ENCODE measurements around the gene CORO7. TPM values are rescaled to one million over a fixed set of nuclear protein-coding genes. Genes with fewer than 3 reads are reported as not detected.

CORO7 gene
- total and polyA plus RNA-seq, 9 donors = 1.3 to 29.5 (median 17.9) TPM

GRCh38 chr16:4392382-4393239 is 23.8 kb downstream of the CORO7 start:
- intact Hi-C loops (cut with DNase I) = loop anchor here in 1 of 4 donors (5.0 kb wide), 1 partner anchor 180 kb away; no protein-coding TSS in a partner anchor
- H3K4me3 ChIP-seq = no peak overlapping the region
- TF ChIP-seq POLR2A (IDR thresholded peaks at IDR 0.05) = no peak
- no peak for TF ChIP-seq EP300 (IDR thresholded peaks at IDR 0.05)
- TF ChIP-seq, protein P1, sequence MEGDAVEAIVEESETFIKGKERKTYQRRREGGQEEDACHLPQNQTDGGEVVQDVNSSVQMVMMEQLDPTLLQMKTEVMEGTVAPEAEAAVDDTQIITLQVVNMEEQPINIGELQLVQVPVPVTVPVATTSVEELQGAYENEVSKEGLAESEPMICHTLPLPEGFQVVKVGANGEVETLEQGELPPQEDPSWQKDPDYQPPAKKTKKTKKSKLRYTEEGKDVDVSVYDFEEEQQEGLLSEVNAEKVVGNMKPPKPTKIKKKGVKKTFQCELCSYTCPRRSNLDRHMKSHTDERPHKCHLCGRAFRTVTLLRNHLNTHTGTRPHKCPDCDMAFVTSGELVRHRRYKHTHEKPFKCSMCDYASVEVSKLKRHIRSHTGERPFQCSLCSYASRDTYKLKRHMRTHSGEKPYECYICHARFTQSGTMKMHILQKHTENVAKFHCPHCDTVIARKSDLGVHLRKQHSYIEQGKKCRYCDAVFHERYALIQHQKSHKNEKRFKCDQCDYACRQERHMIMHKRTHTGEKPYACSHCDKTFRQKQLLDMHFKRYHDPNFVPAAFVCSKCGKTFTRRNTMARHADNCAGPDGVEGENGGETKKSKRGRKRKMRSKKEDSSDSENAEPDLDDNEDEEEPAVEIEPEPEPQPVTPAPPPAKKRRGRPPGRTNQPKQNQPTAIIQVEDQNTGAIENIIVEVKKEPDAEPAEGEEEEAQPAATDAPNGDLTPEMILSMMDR (IDR thresholded peaks at IDR 0.05) = no peak
- no peaks in the 10 kb centered on the region for H3K36me3 ChIP-seq
- peak; percentile 77 to 89 (median 84) for DNase-seq
- WGBS, 3 donors = 19 to 21% (median 20%) methylated on average over 27 of the region's 27 CpGs
- peaks cover 12% of the 10 kb centered on the region for H3K4me1 ChIP-seq (ENCODE audit: insufficient read depth)
- peak overlapping the region; percentile 23 to 62 for H3K27ac ChIP-seq
- H3K27me3 ChIP-seq = no peaks in the 10 kb centered on the region
- no peaks in the 10 kb centered on the region for H3K9me3 ChIP-seq

GRCh38 chr16:4391631-4392381 is 24.6 kb downstream of the CORO7 start:
- 73 to 83% (median 77%) methylated on average over 21 to 22 of the region's 22 CpGs for WGBS, 3 donors
- H3K4me3 ChIP-seq = no peak overlapping the region

GRCh38 chr16:4390266-4391260 is 25.8 kb downstream of the CORO7 start:
- DNase-seq = no peak
- Histone ChIP-seq H3K4me1 (ENCODE audit: insufficient read depth) (peaks cover 20% of the 10 kb centered on the region), H3K36me3 (no peaks in the 10 kb centered on the region), H3K4me3 (no peak overlapping the region), H3K27me3 (no peaks in the 10 kb centered on the region), H3K9me3 (no peaks in the 10 kb centered on the region), H3K27ac (no peak overlapping the region)
- 87 to 89% (median 88%) methylated on average over 17 to 18 of the region's 18 CpGs for WGBS, 3 donors
- intact Hi-C loops (cut with DNase I) = loop anchor here in 1 of 4 donors (5.0 kb wide), 1 partner anchor 178 kb away; no protein-coding TSS in a partner anchor
- TF ChIP-seq POLR2A (IDR thresholded peaks at IDR 0.05) = no peak
- TF ChIP-seq, protein P1 (IDR thresholded peaks at IDR 0.05) = no peak
- TF ChIP-seq EP300 (IDR thresholded peaks at IDR 0.05) = no peak

More at GRCh38 chr16:4391631-4392381, 24.6 kb downstream of the CORO7 start:
- intact Hi-C loops (cut with DNase I) = loop anchor here in 1 of 4 donors (5.0 kb wide), 1 partner anchor 180 kb away; no protein-coding TSS in a partner anchor
- H3K27me3 ChIP-seq = no peaks in the 10 kb centered on the region
- peaks cover 17% of the 10 kb centered on the region for H3K4me1 ChIP-seq (ENCODE audit: insufficient read depth)
- TF ChIP-seq, protein P1 (IDR thresholded peaks at IDR 0.05) = no peak
- TF ChIP-seq EP300 (IDR thresholded peaks at IDR 0.05) (no peak), POLR2A (IDR thresholded peaks at IDR 0.05) (no peak)
- H3K27ac ChIP-seq = peak overlapping the region in 1 of 2 donors; percentile 62
- H3K36me3 ChIP-seq = no peaks in the 10 kb centered on the region
- no peaks in the 10 kb centered on the region for H3K9me3 ChIP-seq
- no peak for DNase-seq

Measured in ovary (tissue), 9 donors.